ENCODE data around the gene ZNF829.

The ZNF829 gene

DNA sequence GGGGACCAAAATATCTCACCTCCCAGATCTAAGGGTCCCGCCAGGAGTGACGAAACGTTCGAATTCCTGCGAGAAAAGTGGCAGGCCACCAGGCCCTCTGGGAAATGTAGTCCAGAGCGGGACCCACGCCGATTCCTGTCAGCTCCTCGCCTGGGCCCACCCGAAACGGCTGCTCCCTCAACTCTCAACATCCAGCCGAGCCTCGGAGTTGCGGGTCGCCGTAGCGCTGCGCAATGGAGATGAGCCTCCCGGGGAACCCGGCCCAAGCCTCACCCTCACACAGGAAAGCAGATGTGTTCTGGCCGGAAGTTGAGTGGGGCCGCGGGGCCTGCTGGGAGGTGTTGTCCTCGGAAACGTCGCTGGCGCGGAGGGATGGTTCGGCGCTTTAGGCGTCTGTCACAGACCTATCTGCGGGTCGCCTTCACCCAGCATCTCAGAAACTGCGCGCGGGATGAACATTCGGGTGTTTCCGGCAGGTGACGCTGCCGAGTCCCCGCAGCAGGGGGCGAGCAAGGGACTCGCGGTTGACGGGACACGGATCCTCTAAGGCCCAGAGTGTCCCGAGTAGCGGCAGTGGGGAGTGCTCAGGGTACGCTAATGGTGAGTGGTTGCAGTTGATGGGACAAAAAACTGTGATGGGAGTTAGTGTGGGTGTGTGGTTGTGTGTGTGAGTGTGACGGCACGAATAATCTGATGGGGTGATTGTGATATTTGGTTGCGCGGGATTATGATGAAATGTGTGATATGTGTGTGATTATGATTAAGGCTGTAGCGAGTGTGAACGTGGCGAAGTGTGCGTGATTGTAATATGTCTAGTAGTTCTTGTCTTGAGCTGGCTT, at the start of gene ZNF829, which contains the start of gene ZNF568:
Gene ZNF829 (minus strand): TSS at position 300 of the 839 bp plus-strand sequence. CDS start 1,124 bp downstream, outside the sequence.
Gene ZNF568 (plus strand): TSS at position 341 of the 839 bp plus-strand sequence. CDS start 6,439 bp downstream, outside the sequence.
- peak; percentile 86 for DNase-seq

DNA sequence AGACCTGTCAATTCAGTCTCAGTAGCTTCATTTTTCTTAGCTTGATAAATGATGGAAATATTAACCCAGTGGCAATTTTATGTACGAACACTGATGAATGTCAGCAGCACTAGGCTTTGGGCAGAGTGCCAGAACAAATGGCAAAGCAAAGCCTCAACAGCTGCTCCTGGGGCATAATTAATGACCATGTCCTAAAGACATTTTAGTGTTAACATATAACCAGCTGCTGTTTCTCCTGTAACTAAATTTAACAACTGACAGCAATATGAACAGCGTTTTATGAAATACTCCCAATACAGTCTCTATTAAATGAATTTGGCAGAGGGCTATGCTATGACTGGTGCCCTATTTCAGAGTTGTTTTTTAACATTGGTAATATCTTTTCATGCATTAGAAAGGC, 47.2 kb upstream of the ZNF829 start:
- DNase-seq = no peak

DNA sequence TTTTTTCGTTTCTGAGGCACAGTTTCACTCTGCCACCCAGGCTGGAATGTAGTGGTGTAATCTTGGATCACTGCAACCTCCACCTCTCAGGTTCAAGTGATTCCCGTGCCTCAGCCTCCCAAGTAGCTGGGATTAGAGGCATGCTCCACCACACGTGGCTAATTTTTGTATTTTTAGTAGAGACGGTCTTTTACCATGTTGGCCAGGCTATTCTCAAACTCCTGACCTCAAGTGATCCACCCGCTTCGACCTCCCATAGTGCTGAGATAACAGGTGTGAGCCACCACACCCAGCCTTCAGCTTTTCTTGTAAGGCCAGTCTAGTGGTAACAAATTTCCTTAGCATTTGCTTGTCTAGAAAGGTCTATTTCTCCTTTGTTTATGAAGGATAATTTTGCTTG, 46.3 kb upstream of the ZNF829 start:
- no peak for DNase-seq

DNA sequence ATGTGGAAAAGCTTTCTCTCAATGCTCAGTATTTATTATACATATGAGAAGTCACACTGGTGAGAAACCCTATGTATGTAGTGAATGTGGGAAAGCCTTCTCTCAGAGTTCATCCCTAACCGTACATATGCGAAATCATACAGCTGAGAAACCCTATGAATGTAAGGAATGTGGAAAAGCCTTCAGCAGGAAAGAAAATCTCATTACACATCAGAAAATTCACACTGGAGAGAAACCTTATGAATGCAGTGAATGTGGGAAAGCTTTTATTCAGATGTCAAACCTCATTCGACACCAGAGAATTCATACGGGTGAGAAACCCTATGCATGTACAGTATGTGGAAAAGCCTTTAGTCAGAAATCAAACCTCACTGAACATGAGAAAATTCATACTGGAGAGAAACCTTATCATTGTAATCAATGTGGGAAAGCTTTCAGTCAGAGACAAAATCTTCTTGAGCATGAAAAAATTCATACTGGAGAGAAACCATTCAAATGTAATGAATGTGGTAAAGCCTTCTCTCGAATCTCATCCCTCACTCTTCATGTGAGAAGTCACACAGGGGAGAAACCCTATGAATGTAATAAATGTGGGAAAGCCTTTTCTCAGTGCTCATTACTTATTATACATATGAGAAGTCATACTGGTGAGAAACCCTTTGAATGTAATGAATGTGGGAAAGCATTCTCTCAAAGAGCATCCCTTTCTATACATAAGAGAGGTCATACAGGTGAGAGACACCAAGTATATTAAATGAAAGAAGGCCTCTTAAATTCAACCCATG, 34.4 kb upstream of the ZNF829 start:
- no peak for DNase-seq

DNA sequence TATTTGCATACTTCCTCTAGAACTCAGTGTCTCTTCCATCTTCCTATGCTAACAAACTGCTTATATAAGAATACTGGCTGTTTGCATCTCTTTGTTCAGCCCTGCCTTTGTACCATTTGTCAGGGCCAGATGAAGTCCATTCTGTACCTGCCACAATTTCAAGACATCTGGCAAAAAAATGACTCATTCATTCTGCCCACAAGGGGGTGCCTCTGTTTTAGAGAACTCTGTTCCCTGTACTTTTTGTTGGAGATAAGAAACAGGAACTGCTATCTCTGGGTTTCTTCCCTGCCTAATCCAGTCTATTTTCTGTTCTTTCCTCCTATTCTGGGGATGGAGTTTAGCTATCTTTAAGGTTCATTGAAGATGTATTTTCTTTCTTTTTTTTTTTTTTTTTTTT, 23.1 kb upstream of the ZNF829 start:
- no peak for DNase-seq

DNA sequence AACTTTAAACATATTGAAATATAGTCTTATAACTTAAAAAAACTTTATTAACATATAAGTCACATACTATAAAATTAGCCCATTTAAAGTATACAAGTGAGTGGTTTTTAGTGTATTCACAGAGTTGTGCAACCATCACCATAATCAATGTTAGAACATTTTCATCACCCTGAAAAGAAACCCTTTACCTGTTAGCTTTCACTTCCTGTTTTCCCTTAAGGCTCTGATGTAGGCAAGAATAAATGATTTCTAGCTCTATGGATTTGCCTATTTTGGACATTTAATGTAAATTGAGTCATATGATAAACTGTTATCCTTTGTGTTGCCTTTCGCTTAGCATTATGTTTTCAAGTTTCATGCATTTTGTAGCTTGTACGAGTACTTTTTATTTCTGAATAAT, 15.6 kb upstream of the ZNF829 start:
- no peak for DNase-seq

DNA sequence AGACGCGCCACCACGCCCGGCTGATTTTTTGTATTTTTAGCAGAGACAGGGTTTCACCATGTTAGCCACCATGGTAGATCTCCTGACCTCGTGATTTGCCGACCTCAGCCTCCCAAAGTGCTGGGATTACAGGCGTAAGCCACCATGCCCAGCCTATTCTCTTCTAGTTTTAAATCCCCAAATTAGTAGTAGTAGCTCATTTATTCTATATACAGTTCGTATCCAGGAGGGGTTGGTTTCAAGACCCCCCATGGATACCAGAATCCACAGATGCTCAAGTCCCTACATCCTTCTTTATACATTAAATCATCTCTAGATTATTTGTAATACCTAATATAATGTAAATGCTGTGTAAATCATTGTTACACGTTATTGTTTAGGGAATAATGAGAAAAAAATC, 2.0 kb upstream of the ZNF829 start:
- no peak for DNase-seq

DNA sequence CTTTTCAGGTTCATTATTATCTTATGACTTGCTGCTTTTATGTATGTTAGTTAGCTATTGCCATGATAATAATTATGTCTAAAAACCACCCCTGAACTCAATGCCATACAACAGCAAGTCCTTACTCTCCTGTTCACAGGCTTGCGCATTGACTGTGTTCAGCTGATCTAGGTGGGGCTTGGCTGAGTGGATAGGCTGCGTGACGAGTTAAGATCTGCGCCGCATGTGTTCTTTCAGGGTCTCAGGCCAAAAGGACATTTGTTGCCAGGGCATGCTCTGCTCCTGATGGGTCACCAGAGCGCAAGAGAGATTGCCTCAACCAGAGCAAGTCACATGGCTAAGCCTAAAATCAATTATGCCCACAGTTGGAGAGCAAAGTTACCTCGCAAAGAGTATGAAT, 900 bp upstream of the ZNF829 start:
- DNase-seq = no peak

DNA sequence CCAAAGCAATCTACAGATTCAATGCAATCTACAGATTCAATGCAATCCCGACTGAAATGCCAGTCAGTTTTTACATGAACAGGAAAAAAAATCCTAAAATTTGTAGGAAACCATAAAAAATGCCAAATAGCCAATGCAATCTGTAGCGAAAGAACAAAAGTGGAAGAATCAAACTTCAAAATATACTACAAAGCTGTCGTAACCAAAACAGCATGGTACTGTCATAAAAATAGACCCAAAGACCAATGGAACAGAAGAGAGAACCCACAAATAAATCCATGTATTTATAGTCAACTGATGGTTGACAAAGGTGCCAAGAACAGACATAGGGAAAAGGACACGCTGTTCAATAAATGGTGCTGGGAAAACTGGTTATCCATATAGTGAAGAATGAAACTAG, 17.7 kb downstream of the ZNF829 start:
- no peak for DNase-seq

DNA sequence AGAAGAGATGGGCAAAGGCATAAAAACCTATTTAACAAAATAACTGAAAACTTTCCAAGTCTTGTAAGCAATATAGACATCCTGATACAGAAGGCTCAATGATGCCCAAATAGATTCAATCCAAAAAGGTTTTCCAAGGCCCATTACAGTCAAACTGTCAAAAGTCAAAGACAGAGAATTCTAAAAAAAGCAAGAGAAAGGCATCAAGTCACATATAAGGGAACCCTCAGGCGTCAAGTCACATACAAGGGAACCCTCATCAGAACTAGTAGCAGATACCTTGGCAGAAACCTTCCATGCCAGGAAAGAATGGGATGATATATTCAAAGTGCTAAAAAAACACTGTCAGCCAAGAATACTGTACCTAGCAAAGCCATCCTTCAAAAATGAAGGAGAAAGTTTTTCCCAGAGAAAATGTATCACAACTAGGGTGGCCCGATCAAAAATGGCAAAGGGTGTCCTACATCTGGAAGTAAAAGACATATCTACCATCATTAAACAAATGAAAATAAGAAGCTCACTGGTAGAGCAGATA, 21.2 kb downstream of the ZNF829 start:
- no peak for DNase-seq

DNA sequence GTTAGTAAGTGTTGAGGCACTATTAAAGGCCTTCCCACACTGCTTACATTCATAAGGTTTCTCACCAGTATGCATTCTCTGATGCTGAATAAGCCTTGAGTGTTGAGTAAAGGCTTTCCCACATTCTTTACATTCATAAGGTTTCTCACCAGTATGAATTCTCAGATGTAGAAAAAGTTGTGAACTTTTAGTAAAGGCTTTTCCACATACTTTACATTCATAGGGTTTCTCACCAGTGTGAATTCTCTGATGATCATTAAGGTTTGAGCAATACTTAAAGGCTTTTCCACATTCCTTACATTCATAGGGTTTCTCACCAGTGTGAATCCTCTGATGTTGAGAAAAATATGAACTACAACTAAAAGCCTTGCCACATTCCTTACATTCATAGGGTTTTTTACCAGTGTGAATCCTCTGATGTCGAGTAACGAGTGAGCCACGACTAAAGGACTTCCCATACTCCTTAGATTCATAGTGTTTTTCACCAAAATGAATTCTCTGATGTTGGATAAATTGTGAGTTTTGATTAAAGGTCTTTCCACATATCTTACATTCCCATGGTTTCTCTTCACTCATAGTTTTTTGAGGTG, 24.2 kb downstream of the ZNF829 start:
- no peak for DNase-seq

DNA sequence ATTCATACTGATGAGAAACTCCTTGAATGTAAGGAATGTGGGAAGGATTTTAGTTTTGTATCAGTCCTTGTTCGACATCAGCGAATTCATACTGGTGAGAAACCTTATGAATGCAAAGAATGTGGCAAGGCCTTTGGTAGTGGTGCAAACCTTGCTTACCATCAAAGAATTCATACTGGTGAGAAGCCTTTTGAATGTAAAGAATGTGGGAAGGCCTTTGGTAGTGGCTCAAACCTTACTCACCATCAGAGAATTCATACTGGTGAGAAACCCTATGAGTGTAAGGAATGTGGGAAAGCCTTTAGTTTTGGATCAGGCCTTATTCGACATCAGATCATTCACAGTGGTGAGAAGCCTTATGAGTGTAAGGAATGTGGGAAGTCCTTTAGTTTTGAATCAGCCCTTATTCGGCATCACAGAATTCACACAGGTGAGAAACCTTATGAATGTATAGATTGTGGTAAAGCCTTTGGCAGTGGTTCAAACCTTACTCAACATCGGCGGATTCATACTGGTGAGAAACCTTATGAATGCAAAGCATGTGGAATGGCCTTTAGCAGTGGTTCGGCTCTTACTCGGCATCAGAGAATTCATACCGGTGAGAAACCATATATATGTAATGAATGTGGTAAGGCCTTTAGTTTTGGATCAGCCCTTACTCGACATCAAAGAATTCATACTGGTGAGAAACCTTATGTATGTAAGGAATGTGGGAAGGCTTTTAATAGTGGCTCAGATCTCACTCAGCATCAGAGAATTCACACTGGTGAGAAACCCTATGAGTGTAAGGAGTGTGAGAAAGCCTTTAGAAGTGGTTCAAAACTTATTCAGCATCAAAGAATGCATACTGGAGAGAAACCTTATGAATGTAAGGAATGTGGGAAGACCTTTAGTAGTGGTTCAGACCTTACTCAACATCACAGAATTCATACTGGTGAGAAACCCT, 38.8 kb downstream of the ZNF829 start:
- no peak for DNase-seq

DNA sequence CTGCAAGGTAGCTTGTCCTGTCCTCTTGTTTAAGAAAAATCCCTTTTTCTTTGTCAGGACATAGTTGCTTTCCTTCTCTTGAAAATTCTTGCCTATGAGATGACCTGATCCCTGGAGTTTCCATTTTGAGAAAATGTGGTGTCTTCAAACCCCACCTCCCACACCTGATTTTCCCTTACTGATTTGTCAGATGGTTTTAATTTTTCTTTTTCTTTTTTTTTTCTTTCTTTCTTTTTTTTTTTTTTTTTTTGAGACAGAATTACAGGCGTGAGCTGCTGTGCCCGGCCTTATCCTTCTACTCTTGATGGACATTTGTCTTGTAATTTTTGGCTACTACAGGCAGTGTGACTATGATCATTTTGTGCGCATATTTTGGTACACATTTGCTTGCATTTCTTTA, 64.2 kb downstream of the ZNF829 start:
- DNase-seq = no peak

DNA sequence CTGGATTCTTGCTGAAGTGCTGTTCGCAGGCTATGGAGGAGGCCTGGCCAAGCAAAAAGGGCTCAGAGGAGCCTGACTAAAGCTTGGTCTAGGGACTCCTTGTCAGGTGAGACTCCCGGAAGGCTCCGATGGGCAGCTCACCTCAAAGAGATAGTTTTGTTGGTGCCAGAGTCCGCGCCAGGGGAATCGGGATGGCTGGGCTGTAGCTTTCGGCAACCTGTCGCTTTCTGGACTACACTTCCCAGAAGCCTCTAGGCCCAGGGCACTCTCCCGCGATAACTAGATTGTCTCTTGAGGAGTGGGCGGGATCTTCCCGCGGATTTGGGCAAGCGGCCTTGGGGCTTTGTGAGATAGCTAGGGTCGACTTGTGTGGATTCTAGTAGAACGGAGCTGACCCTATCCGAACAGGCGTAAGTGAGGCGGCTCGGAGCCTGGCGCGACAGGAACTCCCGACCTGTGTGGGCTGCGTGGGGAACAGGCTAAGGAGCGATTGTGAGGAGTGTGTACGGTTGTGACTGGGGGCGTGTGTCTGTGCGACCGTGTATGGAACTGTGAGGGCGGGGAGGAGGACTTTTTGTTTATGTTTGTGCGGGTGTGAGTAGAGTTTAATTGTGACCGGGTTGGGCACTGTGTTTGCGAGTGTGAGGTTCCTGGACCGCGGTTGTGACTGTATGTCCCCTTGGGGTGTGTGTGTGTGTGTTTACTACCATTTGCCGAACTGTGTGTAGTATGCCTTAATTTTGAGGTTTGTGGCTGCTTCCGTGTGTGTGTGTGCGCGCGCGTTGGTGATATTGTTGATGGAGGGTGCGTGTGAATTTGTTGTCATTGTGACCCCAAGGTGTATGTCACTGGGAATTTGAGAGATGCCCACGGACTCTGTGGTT, 65.3 kb downstream of the ZNF829 start, which contains the start of gene ZNF345:
Gene ZNF345 (plus strand): TSS at position 318 of the 884 bp plus-strand sequence. CDS start 25,955 bp downstream, outside the sequence.
- peak; percentile 93 for DNase-seq

DNA sequence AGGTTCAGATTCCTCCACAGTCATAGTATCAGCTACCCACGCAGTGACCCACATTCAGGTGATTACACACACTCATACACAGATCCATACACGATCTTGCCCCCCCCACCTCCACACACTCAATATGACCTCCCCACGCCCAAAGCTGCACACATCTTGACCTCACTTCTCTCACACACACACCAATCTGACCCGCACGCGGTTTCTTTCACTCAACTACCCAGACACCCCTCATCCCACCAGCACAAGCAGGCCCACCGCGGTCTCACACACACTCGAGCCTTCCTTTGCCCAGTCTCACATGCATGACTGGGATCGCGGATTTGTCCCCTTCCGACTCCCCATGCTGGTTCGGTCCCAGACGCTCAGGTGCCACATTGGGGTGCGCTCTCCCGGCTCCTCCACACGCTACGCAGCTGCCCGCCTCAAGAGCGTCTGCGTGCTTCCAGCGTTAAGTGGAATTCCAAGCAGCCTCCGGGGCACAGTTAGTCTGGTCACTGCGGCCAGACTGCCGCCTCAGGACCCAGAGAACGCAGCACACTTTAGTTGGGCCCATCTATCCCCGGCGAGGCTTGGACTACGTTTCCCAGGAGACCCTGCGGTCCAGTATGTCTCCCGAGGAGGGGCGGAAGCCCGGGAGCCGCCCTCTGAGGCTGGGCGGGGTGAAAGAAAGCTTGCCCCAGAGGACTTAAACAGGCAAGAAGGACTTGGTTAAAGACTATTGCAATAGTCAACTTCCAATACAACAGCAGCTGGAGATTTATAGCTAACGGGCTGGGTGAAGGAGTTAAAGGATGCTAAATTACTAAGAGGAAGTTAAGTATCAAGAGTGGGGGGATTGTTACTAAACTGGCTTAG, 66.2 kb downstream of the ZNF829 start:
- DNase-seq = peak; percentile 81

DNA sequence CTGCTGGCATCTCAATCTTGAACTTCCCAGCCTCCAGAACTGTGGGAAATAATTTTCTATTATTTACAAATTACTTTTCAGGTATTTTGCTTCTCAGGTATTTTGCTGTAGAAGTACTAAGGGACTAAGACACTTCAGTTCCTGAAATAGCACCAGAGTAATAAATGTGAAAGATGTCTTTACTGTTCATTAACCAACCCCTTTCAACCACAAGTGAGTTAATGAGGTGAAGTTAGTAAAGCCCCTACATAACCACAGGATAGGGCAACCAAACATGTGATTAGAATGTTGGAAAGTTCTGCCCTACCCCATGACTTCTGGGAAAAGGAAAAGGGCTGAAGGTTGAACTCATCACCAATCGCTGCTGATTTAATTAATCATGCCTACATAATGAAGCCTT, 68.1 kb downstream of the ZNF829 start:
- DNase-seq = no peak

DNA sequence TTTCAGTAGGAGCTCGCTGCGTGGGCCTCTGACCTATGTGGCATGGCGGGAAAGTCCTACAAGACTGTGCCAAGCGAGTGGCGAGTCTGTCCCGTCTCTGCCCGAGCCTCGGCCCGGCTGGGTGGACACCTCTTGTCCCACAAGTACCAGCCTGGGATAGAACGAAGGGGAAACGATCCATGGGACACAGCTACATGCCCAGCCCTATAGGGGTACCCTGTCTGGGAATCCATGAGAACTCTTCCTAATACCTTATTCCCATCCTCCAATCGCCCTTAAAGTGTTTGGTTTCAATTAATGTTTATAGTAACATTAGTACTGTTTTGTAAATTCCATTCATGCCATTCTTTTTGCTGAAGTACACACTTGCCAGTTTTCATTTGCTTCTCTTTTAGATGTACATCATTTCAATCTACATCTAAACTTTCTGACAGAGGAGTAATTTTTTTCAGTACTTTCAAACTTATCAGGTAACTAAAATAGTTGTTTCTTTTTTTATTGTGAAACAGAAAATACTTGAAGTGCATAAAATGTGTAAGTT, 77.2 kb downstream of the ZNF829 start:
- no peak for DNase-seq

All from NCI-H1436 (cell line).